ENCODE measurements around the gene PRLHR.

The PRLHR gene

GRCh38 chr10:118563373-118563890 lies 32.0 kb downstream of the PRLHR start:
- DNase-seq (ENCODE audit: low spot score), result no peak

- no peak for DNase-seq (ENCODE audit: low spot score)
These were observed 32.6 kb downstream of the PRLHR start for GRCh38 chr10:118562851-118563250.

DNA sequence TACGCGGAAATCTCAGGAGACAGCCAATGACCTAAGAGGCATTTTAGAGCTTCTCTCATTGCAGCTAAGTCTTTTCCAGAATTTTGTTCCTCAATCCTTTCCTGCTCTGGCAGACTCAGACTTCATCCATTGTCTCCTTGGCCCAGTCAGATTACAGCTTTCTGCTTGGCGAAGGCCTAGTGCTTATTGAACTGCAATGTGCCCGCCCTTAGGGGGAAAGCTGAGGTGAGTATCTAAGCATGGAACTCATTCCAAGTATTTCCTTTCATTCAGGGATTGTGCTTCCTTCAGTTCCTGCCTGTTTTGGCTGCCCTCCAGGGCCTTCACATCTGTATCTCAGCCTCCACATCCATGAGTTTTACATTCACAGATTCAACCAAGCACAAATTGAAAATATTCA lies 37.5 kb downstream of the PRLHR start:
- DNase-seq (ENCODE audit: low spot score), result no peak

- DNase-seq (ENCODE audit: low spot score), result no peak
These were observed 43.8 kb downstream of the PRLHR start for GRCh38 chr10:118551535-118552100.

DNA sequence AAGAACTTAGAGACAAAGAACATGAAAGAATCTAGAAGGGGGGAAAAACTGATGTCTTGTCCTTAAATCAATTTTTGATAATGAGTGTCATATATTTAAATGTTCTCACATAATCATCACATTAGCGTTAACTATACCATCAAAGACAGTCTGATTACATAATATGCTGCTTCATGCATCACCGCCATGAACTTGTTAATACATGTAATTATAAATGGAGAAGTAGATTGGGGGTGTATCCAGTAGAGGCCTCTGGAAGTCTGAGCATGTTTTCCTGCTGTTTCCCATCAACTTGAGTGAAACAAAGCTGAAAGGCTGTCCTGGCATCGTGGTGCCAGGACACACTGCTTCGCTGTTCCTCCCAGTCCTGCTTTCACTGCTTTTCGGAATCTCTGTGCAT lies 48.2 kb downstream of the PRLHR start:
- no peak for DNase-seq (ENCODE audit: low spot score)

DNA sequence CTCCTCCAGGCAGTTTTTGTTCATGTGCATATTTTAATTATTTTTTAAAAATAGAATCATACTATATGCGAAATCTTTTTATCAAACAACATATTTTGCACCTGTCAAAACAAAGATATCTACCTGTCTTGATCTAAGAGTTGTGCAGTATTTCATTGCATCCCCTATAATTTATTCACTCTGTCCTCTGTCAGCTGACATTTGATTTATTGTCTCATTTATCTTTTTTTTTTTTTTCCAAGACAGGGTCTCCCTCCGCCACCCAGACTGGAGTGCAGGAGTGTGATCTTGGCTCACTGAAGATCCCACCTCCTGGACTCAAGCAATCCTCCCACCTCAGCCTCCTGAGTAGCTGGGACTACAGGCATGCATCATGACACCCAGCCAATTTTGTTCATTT lies 49.0 kb downstream of the PRLHR start:
- no peak for DNase-seq (ENCODE audit: low spot score)

DNA sequence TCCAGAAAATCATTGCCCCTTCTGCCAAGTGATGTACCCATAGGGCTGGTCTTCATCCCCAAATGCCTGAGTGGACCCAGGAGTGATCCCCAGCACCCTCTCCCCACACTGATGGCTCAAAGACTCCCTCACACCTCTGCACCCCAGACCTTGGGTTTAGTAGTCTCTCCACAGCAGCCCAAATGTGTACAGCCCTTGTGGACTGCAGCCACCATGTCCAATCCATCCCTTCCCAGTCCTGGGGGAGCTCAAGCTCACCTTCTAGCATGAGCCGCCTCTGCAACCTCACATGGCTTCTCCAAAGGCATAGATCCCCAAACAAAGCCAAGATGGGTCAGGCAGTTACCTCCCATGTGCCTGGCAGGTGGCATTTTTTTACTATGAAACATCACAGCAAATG lies 50.1 kb downstream of the PRLHR start:
- DNase-seq (ENCODE audit: low spot score), result no peak

- no peak for DNase-seq (ENCODE audit: low spot score)
These were observed 51.0 kb downstream of the PRLHR start for GRCh38 chr10:118544401-118544948.

DNA sequence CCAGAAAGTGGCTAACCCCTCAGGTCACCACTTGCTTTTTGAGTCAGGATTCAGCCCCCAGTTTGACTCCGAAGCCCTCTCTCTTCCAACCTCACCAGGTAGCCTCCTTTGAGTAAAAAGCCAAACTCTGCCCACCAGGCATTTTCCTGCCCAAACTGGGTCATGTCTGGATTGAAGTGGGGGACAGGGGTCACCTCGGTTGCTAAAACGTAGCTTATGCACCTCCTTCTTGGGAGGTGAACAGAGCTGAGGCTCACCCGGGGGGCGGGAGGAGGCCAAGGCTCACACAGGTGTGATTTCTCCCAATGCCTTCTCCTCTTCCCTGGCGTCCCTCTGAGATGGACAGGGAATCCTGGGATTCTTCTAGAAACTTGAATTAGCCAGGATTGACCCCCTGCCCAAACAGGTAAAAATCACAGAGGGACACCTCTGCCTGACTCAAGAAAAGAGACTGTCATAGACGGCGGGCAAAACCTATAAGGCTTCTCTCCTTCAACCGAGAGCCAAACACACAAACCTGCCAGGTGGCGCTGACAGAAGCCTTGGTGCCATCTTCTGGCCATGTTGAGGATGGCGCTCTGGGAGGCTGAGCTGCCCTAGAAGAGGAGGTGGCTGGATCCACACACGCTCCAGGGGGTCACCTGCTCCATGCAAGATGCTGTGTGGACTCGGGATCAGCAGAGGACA lies 51.6 kb downstream of the PRLHR start:
- peak; percentile 24 for DNase-seq (ENCODE audit: low spot score)

DNA sequence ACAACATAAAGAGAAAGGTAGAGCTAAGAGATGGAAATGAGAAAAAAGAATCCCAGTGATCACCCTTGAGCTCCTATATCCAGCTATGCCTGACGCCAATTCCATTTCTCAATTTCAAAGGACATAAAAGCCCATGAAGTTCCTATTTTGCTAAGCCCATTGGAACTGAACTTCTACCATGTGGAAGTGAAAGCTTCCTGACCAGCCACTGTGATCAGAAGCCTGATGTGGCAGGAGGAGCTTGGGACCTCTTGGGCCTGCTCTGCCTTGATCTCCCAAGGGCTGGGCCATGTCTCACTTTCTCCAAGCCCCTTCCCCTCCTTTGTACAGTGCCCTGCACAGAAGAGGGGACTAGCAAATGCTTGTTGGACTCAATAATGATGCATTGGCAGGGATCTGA lies 52.7 kb downstream of the PRLHR start:
- no peak for DNase-seq (ENCODE audit: low spot score)

DNA sequence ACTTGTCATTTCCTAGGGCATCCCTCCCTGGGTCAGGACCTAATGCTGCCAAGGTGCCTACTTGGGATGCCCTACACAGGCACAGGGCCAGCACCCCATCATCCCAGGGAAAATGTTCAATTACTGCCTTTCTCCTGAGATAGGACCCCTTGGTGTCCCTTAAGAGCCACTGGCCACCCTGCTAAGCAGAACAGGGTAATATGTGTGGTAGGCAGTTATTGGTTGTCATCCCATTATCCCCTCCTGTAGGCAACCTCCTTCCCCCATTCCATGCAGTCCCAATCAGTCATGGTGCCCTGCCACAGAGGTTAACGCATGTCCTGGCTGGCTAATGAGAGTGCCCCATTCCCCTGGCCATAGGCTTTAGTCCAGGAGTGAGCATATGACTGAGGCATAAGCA lies 53.2 kb downstream of the PRLHR start:
- no peak for DNase-seq (ENCODE audit: low spot score)

- no peak for DNase-seq (ENCODE audit: low spot score)
These were observed 53.7 kb downstream of the PRLHR start for GRCh38 chr10:118541718-118542117.
